Esophagus mucosa (tissue), 1 donor: ENCODE data around the gene OR8B8. TPM values are rescaled to one million over a fixed set of nuclear protein-coding genes. Genes with fewer than 3 reads are reported as not detected.
"Not testable (repeated sequence)": the region's sequence is repeated elsewhere in the genome, so short reads cannot be mapped to it uniquely, and the experiment has no call there.

ENCODE experiments used
- ATAC-seq: fragments of 200-7000 bp; cut with Tn5 transposase; one replicate; pipeline ENCODE4 v1.9.1; 2020
- total RNA-seq: library from RNA; stranded (reverse); gene quantifications from one replicate; pipeline ENCODE4 v1.2.4, GENCODE V29; 2023
- donor health status: DM: yes; HTN: yes; CAD: no.

OR8B8 gene
- total RNA-seq, 1 donor from 2014 or later = not detected

DNA sequence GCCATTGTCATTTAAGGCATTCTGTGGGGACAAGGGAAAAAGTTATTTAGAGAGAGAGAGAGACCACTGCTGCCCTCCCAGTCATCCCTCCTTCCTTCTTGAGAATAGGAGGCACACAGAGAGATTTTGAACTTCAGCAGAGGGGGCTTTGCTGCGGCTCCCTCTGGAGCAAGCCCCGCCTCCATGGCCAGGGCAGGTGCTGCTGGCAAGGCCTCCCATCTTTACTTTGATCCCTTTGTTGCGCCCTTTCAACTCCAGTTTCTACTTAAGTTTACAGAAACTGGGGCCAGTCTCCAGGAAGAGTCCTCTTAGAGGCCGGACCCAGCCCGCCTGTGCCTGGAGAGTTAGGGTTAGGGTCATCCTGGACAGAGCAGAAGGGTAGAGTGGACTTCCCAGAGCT is 4.4 kb downstream of the OR8B8 start:
- no peak for ATAC-seq

DNA sequence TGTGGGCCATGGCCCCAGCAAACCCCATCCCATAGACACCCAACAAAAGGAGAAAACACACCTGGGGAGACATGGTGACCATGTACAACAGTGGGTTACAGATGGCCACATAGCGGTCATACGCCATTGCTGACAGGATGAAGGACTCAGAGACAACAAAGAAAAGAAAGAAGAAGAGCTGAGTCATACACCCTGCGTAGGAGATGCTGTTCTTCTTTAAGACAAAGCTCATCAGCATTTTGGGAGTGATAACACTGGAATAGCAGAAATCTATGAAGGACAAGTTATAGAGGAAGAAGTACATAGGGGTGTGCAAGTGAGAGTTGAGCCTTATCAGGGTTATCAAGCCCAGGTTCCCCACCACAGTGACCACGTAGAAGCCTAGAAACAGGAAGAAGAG is 4.9 kb downstream of the OR8B8 start:
- ATAC-seq = no peak

DNA sequence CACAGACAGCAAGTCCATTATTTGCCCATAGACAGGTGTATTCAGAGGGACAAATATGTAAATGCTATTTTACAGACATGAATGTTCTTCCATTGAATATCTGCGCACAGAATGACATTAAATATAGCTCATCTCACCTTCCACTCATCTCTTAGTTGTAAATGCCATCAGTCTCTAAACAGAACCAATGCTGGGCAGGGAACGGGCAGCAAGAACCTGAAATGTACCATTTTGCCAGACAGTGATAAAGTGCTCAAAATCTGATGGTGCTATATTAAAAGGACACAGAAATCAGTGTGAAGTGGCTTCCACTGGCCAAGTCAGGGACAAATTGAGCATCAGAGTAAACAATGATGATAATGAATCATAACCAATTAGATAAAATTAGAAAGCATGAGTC is 10.8 kb downstream of the OR8B8 start:
- ATAC-seq = no peak

DNA sequence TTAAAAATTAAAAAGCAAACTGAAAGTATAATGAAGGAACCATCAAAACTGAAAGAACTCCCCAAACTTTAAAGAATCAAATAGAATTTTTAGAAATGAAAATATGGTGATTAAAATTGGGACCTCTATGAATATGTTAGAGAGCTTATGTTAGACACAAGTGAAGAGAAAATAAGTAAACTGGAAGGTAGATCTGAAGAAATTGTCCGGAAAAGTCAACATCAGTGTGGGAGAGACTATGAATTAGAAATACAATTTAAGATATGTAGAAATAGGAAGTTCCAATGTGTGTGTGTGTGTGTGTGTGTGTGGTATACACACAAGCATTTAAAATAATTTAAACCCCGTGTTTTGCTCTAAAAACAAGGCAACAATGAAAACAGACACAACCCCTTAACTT is 15.9 kb downstream of the OR8B8 start:
- ATAC-seq = no peak

DNA sequence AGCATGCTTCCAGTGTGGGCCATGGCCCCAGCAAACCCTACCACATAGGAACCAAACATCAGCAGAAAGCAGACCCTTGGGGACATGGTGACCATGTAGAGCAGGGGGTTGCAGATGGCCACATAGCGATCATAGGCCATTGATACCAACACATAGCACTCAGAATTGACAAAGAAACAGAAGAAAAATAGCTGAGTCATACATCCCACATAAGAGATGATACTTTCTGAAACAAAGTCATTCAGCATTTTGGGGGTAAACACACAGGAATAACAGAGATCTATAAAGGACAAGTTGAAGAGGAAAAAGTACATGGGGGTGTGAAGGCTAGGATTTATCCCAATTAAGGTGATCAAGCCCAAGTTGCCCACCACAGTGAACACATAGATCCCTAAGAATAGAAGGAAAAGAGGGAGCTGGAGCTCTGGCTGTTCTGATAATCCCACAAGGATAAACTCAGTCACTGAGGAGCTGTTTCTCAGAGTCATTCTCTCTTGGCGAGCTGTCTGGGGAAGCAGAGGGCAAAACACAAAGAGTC is 21.0 kb downstream of the OR8B8 start, which contains the start of gene OR8B4:
Gene OR8B4, minus strand, starts transcription at position 488 of the 538 bp plus-strand sequence. Its CDS starts 0 bp downstream, at position 488.
- no peak for ATAC-seq

DNA sequence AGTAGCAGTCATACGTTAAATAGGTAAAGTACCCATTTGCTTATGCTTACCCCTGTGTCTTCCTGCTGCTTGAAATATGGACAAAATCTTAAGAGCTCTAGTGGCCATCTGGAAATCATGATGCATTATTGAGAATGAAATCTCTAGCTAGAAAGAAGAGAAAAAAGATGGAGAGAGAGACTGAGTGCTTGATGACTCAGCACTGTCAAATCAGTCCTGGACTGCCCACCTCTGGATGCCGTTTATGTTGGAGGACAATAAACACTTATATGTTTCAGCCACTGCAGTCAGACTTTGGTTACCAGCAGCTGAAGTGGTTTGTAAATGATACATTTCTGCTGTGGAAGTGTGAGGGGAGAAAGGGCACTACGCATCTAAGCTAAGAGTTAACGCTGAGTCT is 24.5 kb downstream of the OR8B8 start:
- ATAC-seq = no peak

DNA sequence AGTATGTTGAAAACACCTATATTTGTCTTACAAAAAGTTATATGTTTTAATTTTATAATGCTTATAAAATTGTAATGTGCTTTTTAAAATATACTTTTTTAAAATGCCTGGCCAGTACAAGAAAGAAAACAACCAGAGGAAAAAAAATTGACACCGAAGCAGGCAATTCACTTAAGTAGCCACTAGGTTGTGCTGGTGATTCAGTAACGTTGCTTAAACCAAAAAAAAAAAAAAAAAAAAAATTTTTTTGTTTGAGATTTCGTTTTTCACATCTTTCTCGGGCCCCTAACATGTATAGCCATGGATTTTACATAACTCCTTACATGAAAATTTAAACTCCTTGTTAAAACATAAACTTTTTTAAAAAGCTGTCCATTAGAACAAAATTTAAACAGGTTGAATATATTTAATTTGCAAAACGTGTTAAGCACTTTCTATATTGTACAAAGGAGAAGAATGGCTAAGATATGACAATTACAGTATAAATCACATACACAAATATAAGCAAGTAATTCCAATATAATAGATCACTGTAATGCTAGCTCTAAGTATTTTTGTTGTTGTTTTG is 30.1 kb downstream of the OR8B8 start:
- ATAC-seq = no peak

DNA sequence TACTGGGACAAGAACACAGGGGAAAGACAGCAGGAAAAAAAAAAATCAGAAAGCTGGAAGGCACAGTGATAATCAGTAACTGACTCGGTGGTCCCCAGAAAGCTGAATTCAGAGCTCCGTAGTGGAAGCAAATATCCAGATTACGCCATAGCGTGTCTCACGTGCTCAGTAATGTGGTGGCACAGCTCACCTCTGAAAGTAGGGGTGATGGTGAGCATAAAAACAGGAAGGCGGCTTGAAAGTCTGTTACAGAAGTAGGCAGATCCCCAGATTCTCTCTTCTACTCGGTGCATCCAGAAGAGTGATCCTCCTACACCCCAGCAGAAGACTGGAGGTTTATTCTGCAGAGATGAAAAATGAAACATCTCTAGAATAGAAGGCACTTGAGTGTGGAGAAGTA is 35.6 kb downstream of the OR8B8 start:
- no peak for ATAC-seq

DNA sequence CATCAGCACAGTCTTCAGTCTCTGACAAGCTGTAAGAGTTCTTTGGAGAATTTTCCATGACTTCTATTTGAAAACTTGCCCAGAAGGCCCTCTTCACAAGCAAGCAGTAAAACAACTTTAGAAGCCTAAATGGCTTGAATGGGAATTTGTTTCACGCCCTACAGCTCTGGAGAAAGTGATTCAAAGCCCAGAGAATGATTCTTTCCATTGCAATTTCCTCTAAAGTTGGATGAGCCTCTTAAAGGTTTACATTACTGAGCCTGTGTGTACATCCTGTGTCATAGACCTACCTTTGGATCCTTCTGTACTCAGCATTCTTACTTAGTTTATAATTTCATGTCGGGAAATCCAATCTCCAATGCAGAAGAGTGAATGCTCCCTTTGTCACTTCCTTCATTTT is 39.9 kb downstream of the OR8B8 start:
- no peak for ATAC-seq

DNA sequence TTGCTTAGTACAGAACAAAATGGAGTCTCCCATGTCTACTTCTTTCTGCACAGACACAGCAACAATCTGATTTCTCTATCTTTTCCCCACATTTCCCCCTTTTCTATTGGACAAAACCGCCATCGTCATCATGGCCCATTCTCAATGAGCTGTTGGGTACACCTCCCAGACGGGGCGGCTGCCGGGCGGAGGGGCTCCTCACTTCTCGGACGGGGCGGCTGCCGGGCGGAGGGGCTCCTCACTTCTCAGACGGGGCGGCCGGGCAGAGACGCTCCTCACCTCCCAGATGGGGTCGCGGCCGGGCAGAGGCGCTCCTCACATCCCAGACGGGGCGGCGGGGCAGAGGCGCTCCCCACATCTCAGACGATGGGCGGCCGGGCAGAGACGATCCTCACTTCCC is 42.3 kb downstream of the OR8B8 start:
- not testable (repeated sequence) for ATAC-seq

DNA sequence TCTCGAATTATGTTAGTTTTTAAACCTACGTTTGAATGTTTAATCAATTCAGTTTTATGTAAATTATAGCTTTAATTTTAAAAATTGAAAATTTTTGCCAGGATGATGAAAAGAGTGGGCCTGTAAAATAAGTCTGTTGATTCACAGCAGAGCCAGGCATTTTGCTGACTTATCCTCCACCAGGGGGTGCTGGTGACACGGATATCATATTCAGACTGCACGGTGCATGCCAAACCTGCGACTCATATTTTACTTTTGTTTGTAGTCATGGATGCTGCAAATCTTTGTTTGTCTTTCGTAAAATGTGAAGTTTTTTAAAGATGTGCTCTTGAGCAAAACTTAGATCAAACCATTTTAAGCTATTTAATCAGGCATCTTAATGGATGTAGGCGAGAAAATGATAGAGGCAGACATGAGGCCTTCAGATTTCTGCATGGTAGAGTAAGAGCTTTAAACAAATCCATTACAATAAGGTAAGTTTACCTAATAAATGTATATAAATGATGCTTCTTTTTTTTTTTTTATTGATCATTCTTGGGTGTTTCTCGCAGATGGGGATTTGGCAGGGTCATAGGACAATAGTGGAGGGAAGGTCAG is 43.1 kb downstream of the OR8B8 start:
- peak; percentile 84 for ATAC-seq

DNA sequence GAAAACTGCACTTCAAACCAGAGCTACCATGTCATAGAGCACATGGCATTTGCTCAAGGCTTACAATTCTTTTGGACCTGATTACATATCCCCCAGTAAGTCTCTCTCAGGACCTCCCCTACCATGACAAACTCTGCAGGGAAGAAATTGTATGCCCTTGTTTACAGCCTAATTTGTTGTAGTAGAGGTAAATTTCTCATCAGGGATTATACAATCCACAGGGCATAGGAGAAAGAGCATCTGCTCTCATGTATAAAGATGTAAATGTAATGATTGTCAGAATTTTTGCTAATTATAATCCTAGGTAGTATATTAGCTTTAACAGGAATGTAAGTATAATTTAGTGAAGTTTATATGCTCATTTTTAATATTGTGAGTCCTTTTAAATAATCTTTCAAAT is 46.6 kb downstream of the OR8B8 start, which contains the start of gene OR8B3:
Gene OR8B3, minus strand, starts transcription at position 101 of the 400 bp plus-strand sequence. CDS start 1,673 bp downstream, outside the sequence.
- ATAC-seq = no peak

DNA sequence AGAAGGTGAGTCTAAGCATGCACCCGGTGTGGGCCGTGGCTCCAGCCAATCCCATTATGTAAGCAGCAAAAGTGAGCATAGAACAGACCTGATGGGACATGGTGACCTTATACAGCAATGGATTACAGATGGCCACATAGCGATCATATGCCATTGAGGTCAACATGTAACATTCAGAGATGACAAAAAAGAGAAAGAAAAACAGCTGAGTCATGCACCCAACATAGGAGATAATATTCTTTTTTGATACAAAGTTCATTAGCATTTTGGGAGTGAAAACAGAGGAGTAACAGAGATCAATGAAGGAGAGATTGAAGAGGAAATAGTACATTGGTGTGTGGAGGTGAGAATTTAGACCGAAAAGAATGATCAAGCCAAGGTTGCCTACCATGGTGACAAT is 48.6 kb downstream of the OR8B8 start:
- ATAC-seq = not testable (repeated sequence)

DNA sequence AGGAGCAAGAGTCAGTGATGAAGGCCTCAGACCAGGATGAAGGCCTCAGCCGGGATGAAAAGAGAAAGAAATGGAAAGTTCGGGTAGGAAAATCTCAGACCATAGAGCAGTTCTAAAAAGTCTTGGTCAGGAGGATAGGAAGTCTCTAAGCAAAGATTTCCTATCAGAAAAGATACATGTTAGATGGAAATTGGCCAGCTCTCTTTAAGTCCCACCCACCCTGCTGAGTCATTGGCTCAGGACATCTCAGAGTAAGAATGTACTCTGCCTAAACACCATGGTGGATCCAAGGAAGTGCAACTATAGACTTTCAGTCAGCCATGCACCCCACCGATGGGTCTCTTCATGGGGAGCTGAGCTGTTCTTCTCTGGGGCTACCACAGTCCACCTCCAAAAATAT is 51.1 kb downstream of the OR8B8 start:
- ATAC-seq = no peak

Other genes starting within 250 kb of the OR8B8 start
- not detected for gene OR8G1, start 204.6 kb downstream of the OR8B8 start, total RNA-seq
- gene OR8G5, start 189.3 kb downstream of the OR8B8 start, total RNA-seq = not detected
- gene OR8D1, start 131.7 kb downstream of the OR8B8 start, total RNA-seq = not detected
- gene OR8D2, start 125.5 kb downstream of the OR8B8 start, total RNA-seq = not detected
- gene OR8B2, start 61.2 kb downstream of the OR8B8 start, total RNA-seq = not detected
- gene OR8B3, start 46.7 kb downstream of the OR8B8 start, total RNA-seq = not detected
- gene OR8B4, start 20.8 kb downstream of the OR8B8 start, total RNA-seq = not detected
- gene OR8B12, start 98.0 kb upstream of the OR8B8 start, total RNA-seq = not detected
- gene OR8A1, start 124.3 kb upstream of the OR8B8 start, total RNA-seq = not detected
- not detected for gene PANX3, start 165.7 kb upstream of the OR8B8 start, total RNA-seq
- gene TBRG1, start 177.2 kb upstream of the OR8B8 start, total RNA-seq = 18.5 TPM
- 28.3 TPM for gene SIAE, start 228.0 kb upstream of the OR8B8 start, total RNA-seq
- 6.8 TPM for gene SPA17, start 228.2 kb upstream of the OR8B8 start, total RNA-seq